ENCODE results near the gene GINS3.

Gene GINS3

GRCh38 chr16:58360041-58360634 is 32.1 kb upstream of the GINS3 start (continued):
- TF ChIP-seq ZNF184 (tag by site-specific recombination; IDR thresholded peaks at IDR 0.05) (0 out of 2 replicates have a peak, but pooled peaks have one; percentile 26), ZNF529 (tag by site-specific recombination; IDR thresholded peaks at IDR 0.05; ENCODE audit: insufficient replicate concordance) (peak; percentile 36), ZBTB49 (tag by site-specific recombination; IDR thresholded peaks at IDR 0.05; ENCODE audit: low read depth) (no peak), EGR2 (tag by site-specific recombination; IDR thresholded peaks at IDR 0.05; ENCODE audit: low read depth) (no peak), ZNF555 (tag by site-specific recombination; conservative IDR thresholded peaks at IDR 0.05) (no peak; the same call in 1 of the 2 replicates), REST (tag by site-specific recombination; IDR thresholded peaks at IDR 0.05) (no peak), ZNF677 (tag by site-specific recombination; IDR thresholded peaks at IDR 0.05) (no peak), ZFHX2 (tag by site-specific recombination; conservative IDR thresholded peaks at IDR 0.05) (no peak), ZNF785 (tag by site-specific recombination; IDR thresholded peaks at IDR 0.05) (no peak), GLI2 (tag by site-specific recombination; IDR thresholded peaks at IDR 0.05; ENCODE audit: borderline replicate concordance, low read depth) (no peak), SETDB1 (IDR thresholded peaks at IDR 0.05; ENCODE audit: insufficient read length, low read length) (peak; percentile 100), ZNF423 (tag by site-specific recombination; IDR thresholded peaks at IDR 0.05) (no peak), MEIS1 (CRISPR knock-in tag; IDR thresholded peaks at IDR 0.05; ENCODE audit: borderline replicate concordance) (no peak), ZFP3 (tag by site-specific recombination; IDR thresholded peaks at IDR 0.05; ENCODE audit: low read depth) (no peak), ZNF701 (tag by site-specific recombination; IDR thresholded peaks at IDR 0.05) (no peak), ZFP41 (tag by site-specific recombination; IDR thresholded peaks at IDR 0.05; ENCODE audit: borderline replicate concordance) (no peak), ZNF202 (tag by site-specific recombination; IDR thresholded peaks at IDR 0.05; ENCODE audit: borderline replicate concordance) (no peak), ZNF214 (tag by site-specific recombination; IDR thresholded peaks at IDR 0.05; ENCODE audit: borderline replicate concordance) (no peak), ZFP37 (tag by site-specific recombination; IDR thresholded peaks at IDR 0.05) (no peak)
- TF ChIP-seq, protein P1, sequence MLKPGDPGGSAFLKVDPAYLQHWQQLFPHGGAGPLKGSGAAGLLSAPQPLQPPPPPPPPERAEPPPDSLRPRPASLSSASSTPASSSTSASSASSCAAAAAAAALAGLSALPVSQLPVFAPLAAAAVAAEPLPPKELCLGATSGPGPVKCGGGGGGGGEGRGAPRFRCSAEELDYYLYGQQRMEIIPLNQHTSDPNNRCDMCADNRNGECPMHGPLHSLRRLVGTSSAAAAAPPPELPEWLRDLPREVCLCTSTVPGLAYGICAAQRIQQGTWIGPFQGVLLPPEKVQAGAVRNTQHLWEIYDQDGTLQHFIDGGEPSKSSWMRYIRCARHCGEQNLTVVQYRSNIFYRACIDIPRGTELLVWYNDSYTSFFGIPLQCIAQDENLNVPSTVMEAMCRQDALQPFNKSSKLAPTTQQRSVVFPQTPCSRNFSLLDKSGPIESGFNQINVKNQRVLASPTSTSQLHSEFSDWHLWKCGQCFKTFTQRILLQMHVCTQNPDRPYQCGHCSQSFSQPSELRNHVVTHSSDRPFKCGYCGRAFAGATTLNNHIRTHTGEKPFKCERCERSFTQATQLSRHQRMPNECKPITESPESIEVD (tag by site-specific recombination; IDR thresholded peaks at IDR 0.05): no peak
- TF ChIP-seq, protein P2, sequence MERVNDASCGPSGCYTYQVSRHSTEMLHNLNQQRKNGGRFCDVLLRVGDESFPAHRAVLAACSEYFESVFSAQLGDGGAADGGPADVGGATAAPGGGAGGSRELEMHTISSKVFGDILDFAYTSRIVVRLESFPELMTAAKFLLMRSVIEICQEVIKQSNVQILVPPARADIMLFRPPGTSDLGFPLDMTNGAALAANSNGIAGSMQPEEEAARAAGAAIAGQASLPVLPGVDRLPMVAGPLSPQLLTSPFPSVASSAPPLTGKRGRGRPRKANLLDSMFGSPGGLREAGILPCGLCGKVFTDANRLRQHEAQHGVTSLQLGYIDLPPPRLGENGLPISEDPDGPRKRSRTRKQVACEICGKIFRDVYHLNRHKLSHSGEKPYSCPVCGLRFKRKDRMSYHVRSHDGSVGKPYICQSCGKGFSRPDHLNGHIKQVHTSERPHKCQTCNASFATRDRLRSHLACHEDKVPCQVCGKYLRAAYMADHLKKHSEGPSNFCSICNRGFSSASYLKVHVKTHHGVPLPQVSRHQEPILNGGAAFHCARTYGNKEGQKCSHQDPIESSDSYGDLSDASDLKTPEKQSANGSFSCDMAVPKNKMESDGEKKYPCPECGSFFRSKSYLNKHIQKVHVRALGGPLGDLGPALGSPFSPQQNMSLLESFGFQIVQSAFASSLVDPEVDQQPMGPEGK (tag by site-specific recombination; IDR thresholded peaks at IDR 0.05): no peak
- TF ChIP-seq, protein P3, sequence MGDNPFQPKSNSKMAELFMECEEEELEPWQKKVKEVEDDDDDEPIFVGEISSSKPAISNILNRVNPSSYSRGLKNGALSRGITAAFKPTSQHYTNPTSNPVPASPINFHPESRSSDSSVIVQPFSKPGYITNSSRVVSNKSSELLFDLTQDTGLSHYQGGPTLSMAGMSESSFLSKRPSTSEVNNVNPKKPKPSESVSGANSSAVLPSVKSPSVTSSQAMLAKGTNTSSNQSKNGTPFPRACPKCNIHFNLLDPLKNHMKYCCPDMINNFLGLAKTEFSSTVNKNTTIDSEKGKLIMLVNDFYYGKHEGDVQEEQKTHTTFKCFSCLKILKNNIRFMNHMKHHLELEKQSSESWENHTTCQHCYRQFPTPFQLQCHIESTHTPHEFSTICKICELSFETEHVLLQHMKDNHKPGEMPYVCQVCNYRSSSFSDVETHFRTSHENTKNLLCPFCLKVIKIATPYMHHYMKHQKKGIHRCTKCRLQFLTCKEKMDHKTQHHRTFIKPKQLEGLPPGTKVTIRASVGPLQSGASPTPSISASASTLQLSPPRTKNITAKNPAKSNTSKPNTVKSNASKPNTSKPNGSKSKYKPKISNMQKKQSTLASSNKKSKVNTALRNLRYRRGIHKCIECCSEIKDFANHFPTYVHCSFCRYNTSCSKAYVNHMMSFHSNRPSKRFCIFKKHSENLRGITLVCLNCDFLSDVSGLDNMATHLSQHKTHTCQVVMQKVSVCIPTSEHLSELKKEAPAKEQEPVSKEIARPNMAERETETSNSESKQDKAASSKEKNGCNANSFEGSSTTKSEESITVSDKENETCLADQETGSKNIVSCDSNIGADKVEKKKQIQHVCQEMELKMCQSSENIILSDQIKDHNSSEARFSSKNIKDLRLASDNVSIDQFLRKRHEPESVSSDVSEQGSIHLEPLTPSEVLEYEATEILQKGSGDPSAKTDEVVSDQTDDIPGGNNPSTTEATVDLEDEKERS (tag by site-specific recombination; IDR thresholded peaks at IDR 0.05): peak; percentile 68; the same call in 1 of the 2 replicates
- TF ChIP-seq, protein P4, sequence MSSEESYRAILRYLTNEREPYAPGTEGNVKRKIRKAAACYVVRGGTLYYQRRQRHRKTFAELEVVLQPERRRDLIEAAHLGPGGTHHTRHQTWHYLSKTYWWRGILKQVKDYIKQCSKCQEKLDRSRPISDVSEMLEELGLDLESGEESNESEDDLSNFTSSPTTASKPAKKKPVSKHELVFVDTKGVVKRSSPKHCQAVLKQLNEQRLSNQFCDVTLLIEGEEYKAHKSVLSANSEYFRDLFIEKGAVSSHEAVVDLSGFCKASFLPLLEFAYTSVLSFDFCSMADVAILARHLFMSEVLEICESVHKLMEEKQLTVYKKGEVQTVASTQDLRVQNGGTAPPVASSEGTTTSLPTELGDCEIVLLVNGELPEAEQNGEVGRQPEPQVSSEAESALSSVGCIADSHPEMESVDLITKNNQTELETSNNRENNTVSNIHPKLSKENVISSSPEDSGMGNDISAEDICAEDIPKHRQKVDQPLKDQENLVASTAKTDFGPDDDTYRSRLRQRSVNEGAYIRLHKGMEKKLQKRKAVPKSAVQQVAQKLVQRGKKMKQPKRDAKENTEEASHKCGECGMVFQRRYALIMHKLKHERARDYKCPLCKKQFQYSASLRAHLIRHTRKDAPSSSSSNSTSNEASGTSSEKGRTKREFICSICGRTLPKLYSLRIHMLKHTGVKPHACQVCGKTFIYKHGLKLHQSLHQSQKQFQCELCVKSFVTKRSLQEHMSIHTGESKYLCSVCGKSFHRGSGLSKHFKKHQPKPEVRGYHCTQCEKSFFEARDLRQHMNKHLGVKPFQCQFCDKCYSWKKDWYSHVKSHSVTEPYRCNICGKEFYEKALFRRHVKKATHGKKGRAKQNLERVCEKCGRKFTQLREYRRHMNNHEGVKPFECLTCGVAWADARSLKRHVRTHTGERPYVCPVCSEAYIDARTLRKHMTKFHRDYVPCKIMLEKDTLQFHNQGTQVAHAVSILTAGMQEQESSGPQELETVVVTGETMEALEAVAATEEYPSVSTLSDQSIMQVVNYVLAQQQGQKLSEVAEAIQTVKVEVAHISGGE (tag by site-specific recombination; conservative IDR thresholded peaks at IDR 0.05; ENCODE audit: low read depth): no peak

Measured in HEK293 (cell line).